Measurements from ENCODE around the gene MYH7.
"Not testable (repeated sequence)": the region's sequence is repeated elsewhere in the genome, so short reads cannot be mapped to it uniquely, and the experiment has no call there.

Gene MYH7

DNA sequence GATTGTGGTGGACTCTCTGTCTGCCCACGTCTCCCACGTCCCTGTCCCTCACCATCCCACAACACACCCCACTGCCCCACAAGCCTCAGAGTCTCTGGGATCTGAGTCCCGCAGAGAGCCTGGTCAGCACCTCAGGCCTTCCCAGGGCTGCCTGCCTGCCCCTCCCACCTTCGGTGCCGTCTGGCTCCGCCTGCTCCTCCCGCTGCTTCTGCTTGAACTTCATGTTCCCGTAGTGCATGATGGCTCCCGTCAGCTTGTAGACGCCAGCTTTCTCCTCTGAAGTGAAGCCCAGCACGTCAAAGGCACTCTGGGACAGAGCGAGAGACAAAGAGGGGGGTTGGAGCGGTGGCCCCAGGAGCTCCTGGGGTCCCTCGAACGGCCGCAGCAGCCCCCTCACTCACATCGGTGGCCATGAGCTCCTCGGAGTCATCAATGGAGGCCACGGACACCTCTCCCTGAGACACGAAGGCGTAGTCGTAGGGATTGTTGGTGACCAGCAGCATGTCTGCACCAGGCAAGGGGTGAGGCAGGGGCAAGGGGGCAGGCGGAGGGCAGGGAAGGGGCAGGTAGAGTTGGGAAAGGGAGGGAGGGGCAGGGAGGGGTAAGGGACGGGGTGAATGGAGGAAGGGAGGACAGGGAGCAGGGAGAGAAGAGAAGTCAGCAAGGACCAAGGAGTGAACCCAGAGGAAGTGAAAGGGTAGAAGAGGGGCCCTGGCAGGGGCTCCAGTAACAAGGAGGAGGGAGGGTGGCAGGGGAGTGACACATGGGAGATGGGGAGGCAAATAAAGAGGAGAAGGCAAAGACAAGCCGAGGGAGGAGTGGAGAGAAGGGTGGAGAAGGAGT is 32.9 kb downstream of the MYH7 start:
- TF ChIP-seq, protein P1, sequence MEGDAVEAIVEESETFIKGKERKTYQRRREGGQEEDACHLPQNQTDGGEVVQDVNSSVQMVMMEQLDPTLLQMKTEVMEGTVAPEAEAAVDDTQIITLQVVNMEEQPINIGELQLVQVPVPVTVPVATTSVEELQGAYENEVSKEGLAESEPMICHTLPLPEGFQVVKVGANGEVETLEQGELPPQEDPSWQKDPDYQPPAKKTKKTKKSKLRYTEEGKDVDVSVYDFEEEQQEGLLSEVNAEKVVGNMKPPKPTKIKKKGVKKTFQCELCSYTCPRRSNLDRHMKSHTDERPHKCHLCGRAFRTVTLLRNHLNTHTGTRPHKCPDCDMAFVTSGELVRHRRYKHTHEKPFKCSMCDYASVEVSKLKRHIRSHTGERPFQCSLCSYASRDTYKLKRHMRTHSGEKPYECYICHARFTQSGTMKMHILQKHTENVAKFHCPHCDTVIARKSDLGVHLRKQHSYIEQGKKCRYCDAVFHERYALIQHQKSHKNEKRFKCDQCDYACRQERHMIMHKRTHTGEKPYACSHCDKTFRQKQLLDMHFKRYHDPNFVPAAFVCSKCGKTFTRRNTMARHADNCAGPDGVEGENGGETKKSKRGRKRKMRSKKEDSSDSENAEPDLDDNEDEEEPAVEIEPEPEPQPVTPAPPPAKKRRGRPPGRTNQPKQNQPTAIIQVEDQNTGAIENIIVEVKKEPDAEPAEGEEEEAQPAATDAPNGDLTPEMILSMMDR (IDR thresholded peaks at IDR 0.05; ENCODE audit: unreplicated experiment in 3 of 3): no peak
- Mint-ChIP-seq H3K27me3 (ENCODE audit: low read depth) (peaks cover 12% of the 10 kb centered on the region), H3K4me1 (peaks cover 6% of the 10 kb centered on the region), H3K4me3 (no peak overlapping the region), H3K9me3 (no peaks in the 10 kb centered on the region), H3K36me3 (ENCODE audit: low read depth) (no peaks in the 10 kb centered on the region), H3K27ac (no peak overlapping the region)

DNA sequence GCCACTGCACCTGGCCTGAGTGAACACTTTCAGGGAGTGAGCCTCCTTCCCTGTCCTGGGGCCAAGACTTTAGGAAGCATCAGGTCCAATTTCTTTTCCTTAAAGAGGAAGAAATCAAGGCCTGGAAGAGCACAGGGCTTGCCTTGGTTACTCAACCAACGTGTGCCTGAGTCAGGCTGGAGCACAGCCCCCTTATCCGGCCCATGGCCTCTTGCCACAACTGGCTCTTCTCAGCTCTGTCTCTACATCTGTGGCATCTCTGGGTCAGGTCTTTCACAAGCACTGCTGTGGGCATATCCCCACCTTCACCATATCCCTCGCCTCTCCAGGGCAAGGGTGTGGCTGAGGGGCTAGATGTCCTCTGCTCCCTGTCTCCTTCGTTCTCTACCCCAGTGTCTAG is 34.2 kb downstream of the MYH7 start:
- peaks cover 6% of the 10 kb centered on the region for H3K4me1 Mint-ChIP-seq
- TF ChIP-seq, protein P1 (IDR thresholded peaks at IDR 0.05; ENCODE audit: unreplicated experiment in 3 of 3): no peak
- peaks cover 12% of the 10 kb centered on the region for H3K27me3 Mint-ChIP-seq (ENCODE audit: low read depth)
- H3K27ac Mint-ChIP-seq: no peak overlapping the region
- no peaks in the 10 kb centered on the region for H3K9me3 Mint-ChIP-seq
- H3K36me3 Mint-ChIP-seq (ENCODE audit: low read depth): no peaks in the 10 kb centered on the region
- H3K4me3 Mint-ChIP-seq: no peak overlapping the region

DNA sequence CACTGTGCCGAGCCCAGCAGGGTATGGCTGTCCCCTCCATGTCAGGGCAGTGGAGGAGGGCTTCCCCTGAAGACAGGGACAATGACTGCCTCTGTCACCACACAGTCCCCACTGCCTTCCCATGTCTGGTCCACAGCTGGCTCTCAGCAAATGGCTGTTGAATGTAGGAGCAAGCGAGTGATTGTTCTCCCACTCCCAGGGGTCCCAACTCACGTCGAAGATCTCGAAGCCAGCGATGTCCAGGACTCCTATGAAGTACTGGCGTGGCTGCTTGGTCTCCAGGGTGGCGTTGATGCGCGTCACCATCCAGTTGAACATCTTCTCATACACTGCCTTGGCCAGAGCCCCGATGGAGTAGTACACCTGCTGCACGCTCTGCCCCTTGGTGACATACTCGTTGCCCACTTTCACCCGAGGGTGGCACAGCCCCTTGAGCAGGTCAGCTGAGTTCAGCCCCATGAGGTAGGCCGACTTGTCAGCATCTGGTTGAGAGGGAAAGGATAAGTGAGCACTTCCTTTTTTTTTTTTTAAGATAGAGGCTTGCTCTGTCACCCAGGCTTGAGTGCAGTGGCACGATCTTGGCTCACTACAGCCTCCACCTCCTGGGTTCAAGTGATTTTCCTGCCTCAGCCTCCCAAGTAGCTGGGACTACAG is 34.8 kb downstream of the MYH7 start:
- not testable (repeated sequence) for H3K36me3 Mint-ChIP-seq (ENCODE audit: low read depth); H3K9me3 Mint-ChIP-seq; H3K4me1 Mint-ChIP-seq; H3K27ac Mint-ChIP-seq; H3K4me3 Mint-ChIP-seq
- H3K27me3 Mint-ChIP-seq (ENCODE audit: low read depth): peaks cover 12% of the 10 kb centered on the region

DNA sequence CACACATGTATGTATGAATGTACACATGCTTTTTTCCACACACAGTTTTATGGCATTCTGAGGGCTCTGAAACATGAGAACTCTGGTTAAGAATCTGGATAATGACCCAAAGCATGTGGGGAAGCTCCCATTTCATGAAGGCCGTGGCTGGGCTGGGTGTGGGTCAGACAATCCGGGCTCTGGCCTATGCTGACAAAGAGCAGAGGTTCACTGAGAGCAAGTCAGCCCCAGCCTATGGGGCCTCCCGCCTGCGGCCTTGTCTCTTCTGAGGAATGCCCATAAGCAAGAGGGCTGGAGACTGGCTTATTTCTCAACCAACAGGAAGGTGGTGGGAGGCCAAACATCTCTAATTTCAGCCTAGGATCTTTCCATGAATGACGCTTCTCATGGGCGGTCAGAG is 35.9 kb downstream of the MYH7 start:
- Mint-ChIP-seq H3K27ac (no peak overlapping the region), H3K4me3 (no peak overlapping the region), H3K9me3 (no peaks in the 10 kb centered on the region), H3K4me1 (peaks cover 6% of the 10 kb centered on the region), H3K36me3 (ENCODE audit: low read depth) (no peaks in the 10 kb centered on the region), H3K27me3 (ENCODE audit: low read depth) (peaks cover 12% of the 10 kb centered on the region)
- TF ChIP-seq, protein P1 (IDR thresholded peaks at IDR 0.05; ENCODE audit: unreplicated experiment in 3 of 3): no peak

DNA sequence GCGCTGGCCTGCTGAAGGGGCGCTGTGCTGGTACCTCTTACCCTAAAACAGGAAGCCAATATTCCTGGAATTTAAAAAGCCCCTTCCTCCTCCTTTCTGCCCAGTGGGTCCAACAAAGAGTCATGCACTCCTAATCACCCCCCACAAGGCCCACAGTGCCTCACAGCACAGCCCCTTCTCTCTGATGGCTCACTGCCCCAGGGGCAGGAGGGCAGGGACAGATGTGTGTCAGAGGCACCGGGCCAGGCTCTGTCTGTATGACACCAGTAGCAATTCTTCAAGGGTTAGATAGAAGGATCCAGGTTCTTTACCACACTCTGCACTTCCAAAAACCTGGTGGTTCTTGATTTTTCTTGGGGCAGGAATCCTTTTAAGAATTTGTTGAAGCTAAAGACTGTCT is 36.3 kb downstream of the MYH7 start:
- Mint-ChIP-seq H3K27me3 (ENCODE audit: low read depth) (peaks cover 12% of the 10 kb centered on the region), H3K4me3 (no peak overlapping the region), H3K27ac (no peak overlapping the region), H3K4me1 (peaks cover 6% of the 10 kb centered on the region), H3K36me3 (ENCODE audit: low read depth) (no peaks in the 10 kb centered on the region), H3K9me3 (no peaks in the 10 kb centered on the region)
- TF ChIP-seq, protein P1 (IDR thresholded peaks at IDR 0.05; ENCODE audit: unreplicated experiment in 3 of 3): no peak

DNA sequence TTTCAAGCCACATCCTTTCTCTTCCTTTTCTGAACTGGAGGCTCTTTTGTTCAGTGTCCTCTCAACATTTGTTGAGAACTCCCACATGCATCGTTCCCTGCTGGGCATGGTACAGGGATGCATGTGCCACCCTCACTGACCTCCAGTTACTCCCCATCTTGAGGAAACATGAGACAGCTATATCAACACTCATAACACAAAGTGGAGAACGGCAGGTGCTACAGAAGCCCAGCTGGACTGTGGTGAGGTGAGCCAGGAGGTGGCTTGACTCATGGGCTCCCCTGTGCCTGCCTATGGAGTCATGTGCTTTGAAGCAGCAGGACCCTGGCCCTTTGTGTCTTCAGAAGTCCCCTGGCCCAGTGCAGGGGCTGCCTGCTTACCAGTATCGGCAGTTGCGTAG is 37.1 kb downstream of the MYH7 start:
- H3K4me3 Mint-ChIP-seq: no peak overlapping the region
- H3K27me3 Mint-ChIP-seq (ENCODE audit: low read depth): peaks cover 14% of the 10 kb centered on the region
- no peaks in the 10 kb centered on the region for H3K9me3 Mint-ChIP-seq
- H3K36me3 Mint-ChIP-seq (ENCODE audit: low read depth): no peaks in the 10 kb centered on the region
- peaks cover 6% of the 10 kb centered on the region for H3K4me1 Mint-ChIP-seq
- TF ChIP-seq, protein P1 (IDR thresholded peaks at IDR 0.05; ENCODE audit: unreplicated experiment in 3 of 3): no peak
- H3K27ac Mint-ChIP-seq: no peak overlapping the region
